IMR-90 (cell line): Measurements from ENCODE around the gene ARAP1. TPM values are rescaled to one million over a fixed set of nuclear protein-coding genes. Genes with fewer than 3 reads are reported as not detected.

Experiments used
- ATAC-seq: fragments of 200-7000 bp; cut with Tn5 transposase; 2 replicates; pipeline ENCODE4 v1.9.1; 2020; ENCODE audit warnings: low read depth, mild to moderate bottlenecking, moderate library complexity
- BruUV-seq: library from RNA; stranded (reverse); fragments of 400-500 nt; replicated peaks from 2 replicates; lab custom pipeline; 2021; lab: Mats Ljungman, UMichigan
- CTCF ChIA-PET: fragments of 300-600 bp; formaldehyde crosslinking; extraction: SDS; loops from one replicate; lab custom pipeline; 2021; ENCODE audit warnings: antibody characterized with exemption; lab: Yijun Ruan, JAX
- POLR2A ChIA-PET: fragments of 300-600 bp; sonication (Branson Sonifier 250); formaldehyde crosslinking; loops from one replicate; lab custom pipeline; 2022; ENCODE audit warnings: antibody characterized with exemption; ENCODE audit not compliant: unreplicated experiment; lab: Charles Lee
- DNase-seq: peaks from one replicate; pipeline ENCODE4 v3.0.0; 2013
- H2AFZ ChIP-seq: replicated peaks from 2 replicates; pipeline ENCODE3; 2013; ENCODE audit warnings: low read length, mild to moderate bottlenecking; ENCODE audit not compliant: poor library complexity
- H2AK5ac ChIP-seq: 2 replicates; pipeline ENCODE4 v1.6.1; 2013; ENCODE audit warnings: low read depth, low read length, inconsistent platforms
- H2AK9ac ChIP-seq: replicated peaks from 2 replicates; pipeline ENCODE3; 2013; ENCODE audit warnings: mild to moderate bottlenecking, low read depth, low read length, moderate library complexity; ENCODE audit not compliant: poor library complexity
- H2BK120ac ChIP-seq: 2 replicates; pipeline ENCODE4 v1.6.1; 2013; ENCODE audit warnings: low read depth, low read length, inconsistent platforms
- H2BK15ac ChIP-seq: 3 replicates; pipeline ENCODE4 v1.6.1; 2013; ENCODE audit warnings: low read depth, low read length, inconsistent platforms
- H2BK20ac ChIP-seq: 2 replicates; pipeline ENCODE4 v1.6.1; 2013; ENCODE audit warnings: low read depth, mild to moderate bottlenecking, inconsistent platforms, low read length, moderate library complexity
- H2BK5ac ChIP-seq: 2 replicates; pipeline ENCODE4 v1.6.1; 2013; ENCODE audit warnings: mild to moderate bottlenecking, low read depth, low read length, inconsistent platforms; ENCODE audit not compliant: poor library complexity, severe bottlenecking
- H3K14ac ChIP-seq: replicated peaks from 2 replicates; pipeline ENCODE4 v1.6.1; 2013; ENCODE audit warnings: low read depth, low read length, inconsistent platforms
- H3K18ac ChIP-seq: 2 replicates; pipeline ENCODE4 v1.6.1; 2013; ENCODE audit warnings: low read depth, low read length, control low read depth
- H3K23ac ChIP-seq: 2 replicates; pipeline ENCODE4 v1.6.1; 2013; ENCODE audit warnings: low read depth, low read length, inconsistent platforms
- H3K27ac ChIP-seq: 2 replicates; pipeline ENCODE4 v1.5.1; 2013; ENCODE audit warnings: mild to moderate bottlenecking, control low read depth, low read length; ENCODE audit not compliant: insufficient read depth
- H3K27me3 ChIP-seq: 2 replicates; pipeline ENCODE4 v1.6.1; 2013; ENCODE audit warnings: low read length; ENCODE audit not compliant: control insufficient read depth, insufficient read depth
- H3K36me3 ChIP-seq: 2 replicates; pipeline ENCODE4 v1.6.1; 2013; ENCODE audit warnings: low read length, mixed read lengths; ENCODE audit not compliant: control insufficient read depth, insufficient read depth
- H3K4ac ChIP-seq: 2 replicates; pipeline ENCODE4 v1.6.1; 2013; ENCODE audit warnings: low read depth, low read length, inconsistent platforms
- H3K4me1 ChIP-seq: 2 replicates; pipeline ENCODE4 v1.6.1; 2013; ENCODE audit warnings: low read length, mixed read lengths; ENCODE audit not compliant: control insufficient read depth, insufficient read depth
- H3K4me2 ChIP-seq: 2 replicates; pipeline ENCODE4 v1.6.1; 2013; ENCODE audit warnings: low read depth, mild to moderate bottlenecking, control low read depth, low read length, moderate library complexity
- H3K4me3 ChIP-seq: 2 replicates; pipeline ENCODE4 v1.5.1; 2013; ENCODE audit warnings: low read depth, mild to moderate bottlenecking, control low read depth, low read length, moderate library complexity; ENCODE audit not compliant: insufficient read depth
- H3K56ac ChIP-seq: 2 replicates; pipeline ENCODE4 v1.6.1; 2013; ENCODE audit warnings: low read length, inconsistent platforms; ENCODE audit not compliant: insufficient read depth; ENCODE audit errors: extremely low read depth
- H3K79me1 ChIP-seq, 2 experiments: 2 replicates each; pipeline ENCODE4 v1.6.1; 2013; ENCODE audit warnings: low read length in 2 of 2, inconsistent platforms in 1 of 2, low read depth in 1 of 2
- H3K9ac ChIP-seq: 2 replicates; pipeline ENCODE4 v1.6.1; 2013; ENCODE audit warnings: low read depth, low read length, control low read depth
- H3K9me1 ChIP-seq: 2 replicates; pipeline ENCODE4 v1.6.1; 2013; ENCODE audit warnings: low read length, inconsistent platforms; ENCODE audit not compliant: insufficient read depth
- H3K9me3 ChIP-seq: 2 replicates; pipeline ENCODE4 v1.6.1; 2013; ENCODE audit warnings: low read length; ENCODE audit not compliant: control insufficient read depth, insufficient read depth
- H4K20me1 ChIP-seq: 2 replicates; pipeline ENCODE4 v1.6.1; 2013; ENCODE audit warnings: low read length, inconsistent platforms; ENCODE audit not compliant: insufficient read depth
- H4K5ac ChIP-seq: 2 replicates; pipeline ENCODE4 v1.6.1; 2013; ENCODE audit warnings: mild to moderate bottlenecking, low read depth, low read length, control low read depth
- H4K8ac ChIP-seq, 2 experiments: 2 replicates each; pipeline ENCODE4 v1.6.1; 2013; ENCODE audit warnings: low read depth in 2 of 2, low read length in 2 of 2, control low read depth in 1 of 2, inconsistent platforms in 1 of 2
- H4K91ac ChIP-seq: 2 replicates; pipeline ENCODE4 v1.6.1; 2013; ENCODE audit warnings: low read depth, low read length, inconsistent platforms; ENCODE audit not compliant: insufficient read depth
- POLR2A ChIP-seq: IDR thresholded peaks from 2 replicates; pipeline ENCODE4 v1.6.1; 2012; ENCODE audit warnings: mild to moderate bottlenecking, low read depth, low read length
- WGBS, 2 experiments: methylation state at CpG; one replicate each; pipeline versions ENCODE4 v1.1.5 to v1.1.7; 2013; ENCODE audit warnings: missing lambda C conversion rate in 2 of 2; ENCODE audit not compliant: insufficient read length in 1 of 2; ENCODE audit errors: extremely low coverage in 2 of 2; 5-methylcytosine and 5-hydroxymethylcytosine counted together
- dilution Hi-C: fragments of 300-500 bp; cut with HindIII; formaldehyde crosslinking; loops from one replicate; pipeline ENCODE4 v1.14.3; 2018; ENCODE audit warnings: low sequenced_read_pairs; ENCODE audit not compliant: unreplicated experiment
- in situ Hi-C: fragments of 300-500 bp; cut with MboI; formaldehyde crosslinking; loops from 3 replicates; pipeline ENCODE4 v1.14.3; 2019; ENCODE audit warnings: low sequenced_read_pairs, inconsistent platforms, mixed read lengths
- intact Hi-C: fragments of 100-400 bp; cut with micrococcal nuclease; formaldehyde crosslinking; loops from 2 replicates; pipeline ENCODE4 v1.10.0; 2022
- polyA plus RNA-seq, 3 experiments: library from polyadenylated mRNA; depleted of rRNA; stranded (reverse); fragments of >200 nt; gene quantifications; 2 replicates each; pipeline ENCODE4 v1.2.3, GENCODE V29; 2012; ENCODE audit warnings: low replicate concordance in 1 of 3
- total RNA-seq: library from RNA; depleted of rRNA; stranded (reverse); fragments of >200 nt; gene quantifications from 2 replicates; pipeline ENCODE4 v1.2.3, GENCODE V29; 2012

ARAP1 gene
- total and polyA plus RNA-seq, 2 of the 4 experiments (the other 2 are of a cell fraction): 37.6 to 63.1 TPM

DNA sequence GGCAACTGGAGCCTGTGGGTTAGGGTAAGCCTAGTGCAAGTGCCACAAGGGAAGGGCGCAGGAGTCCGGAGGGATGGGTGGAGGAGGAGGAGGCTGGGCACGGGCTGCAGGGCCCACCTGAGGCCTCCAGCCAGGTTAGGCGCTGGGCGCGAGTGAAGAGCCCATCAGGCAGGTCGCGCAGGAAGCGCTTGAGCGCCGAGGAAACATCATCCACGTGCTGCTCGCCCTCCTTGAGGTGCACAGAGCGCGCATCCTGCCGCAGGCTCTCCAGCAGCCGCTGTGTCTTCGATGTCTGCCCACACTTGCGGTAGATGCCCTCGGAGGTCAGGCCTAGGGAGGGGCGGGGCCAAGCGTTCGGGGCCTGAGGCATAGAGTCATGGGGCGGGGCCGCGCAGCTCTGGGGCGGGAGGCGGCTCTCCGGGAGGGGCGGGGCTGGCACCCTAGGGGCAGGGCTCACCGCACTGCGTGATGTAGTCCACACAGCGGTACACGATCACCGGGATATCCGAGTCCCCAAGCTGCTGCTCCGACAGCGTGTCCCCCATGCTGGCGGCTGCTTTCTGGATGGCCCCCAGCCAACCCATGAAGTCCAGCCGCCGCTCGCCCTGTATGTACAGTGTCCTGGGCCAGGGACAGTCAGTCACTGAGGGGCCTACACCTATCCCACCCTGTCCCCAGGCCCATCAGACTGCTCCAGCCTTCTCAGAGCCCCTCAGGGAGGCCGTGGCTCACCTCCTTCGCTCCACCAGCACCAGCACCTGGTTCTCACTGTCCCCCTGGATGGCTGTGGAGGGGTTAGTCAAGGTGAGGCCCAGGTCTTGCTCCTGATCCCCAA is 55.1 kb downstream of the ARAP1 start:
- Histone ChIP-seq H3K56ac (no peak overlapping the region), H3K4ac (no peak overlapping the region), H3K9me1 (peaks cover 7% of the 10 kb centered on the region; the same call in 1 of the 2 replicates), H3K4me2 (no peak overlapping the region), H2BK15ac (no peak overlapping the region), H3K36me3 (peaks cover 88% of the 10 kb centered on the region), H3K27ac (no peak overlapping the region), H3K79me1 (peaks cover 0 to 20% of the 10 kb centered on the region in 2 experiments; a peak in 1 of 4 replicates), H3K18ac (no peak overlapping the region), H3K27me3 (no peaks in the 10 kb centered on the region), H2BK120ac (no peak overlapping the region), H4K20me1 (peaks cover 10% of the 10 kb centered on the region), H2AFZ (peak overlapping the region; percentile 27), H2BK5ac (no peak overlapping the region), H3K23ac (no peak overlapping the region), H3K4me1 (peaks cover 3% of the 10 kb centered on the region; the same call in 1 of the 2 replicates), H2BK20ac (no peak overlapping the region), H2AK9ac (peak overlapping the region; percentile 19), H3K4me3 (no peak overlapping the region), H4K8ac (no peak overlapping the region), H3K9me3 (no peaks in the 10 kb centered on the region), H4K91ac (no peak overlapping the region), H4K5ac (no peak overlapping the region), H3K14ac (no peak overlapping the region), H3K9ac (no peak overlapping the region), H2AK5ac (no peak overlapping the region)
- ATAC-seq (peak; percentile 67), DNase-seq (no peak)
- no peak for TF ChIP-seq POLR2A
- ChIA-PET POLR2A (interaction anchor here (0.6 kb wide), 1 partner anchor 218 kb away, joined by 3 read pairs; no protein-coding TSS in a partner anchor), CTCF (no interaction called here)
- intact Hi-C loops: no loop called here
- 79% methylated on average over 12 of the region's 44 CpGs; no CpG with 5 or more reads in 1 of the 2 experiments for WGBS, 2 experiments
- in situ Hi-C loops: no loop called here
- dilution Hi-C loops: no loop called here
- no TSS peak for BruUV-seq
